GM12878 (cell line): Measurements from ENCODE around the gene C1orf198. TPM values are rescaled to one million over a fixed set of nuclear protein-coding genes. Genes with fewer than 3 reads are reported as not detected.

Source experiments
- ATAC-seq: fragments of 200-7000 bp; cut with Tn5 transposase; 3 replicates; pipeline ENCODE4 v1.9.1; 2020; ENCODE audit warnings: mild to moderate bottlenecking, moderate library complexity
- BruUV-seq: library from RNA; stranded (reverse); fragments of 400-500 nt; replicated peaks from 2 replicates; lab custom pipeline; 2021; lab: Mats Ljungman, UMichigan
- CTCF ChIA-PET: fragments of 300-600 bp; sonication (Branson Sonifier 250); formaldehyde crosslinking; extraction: SDS; loops from one replicate; lab custom pipeline; 2021; ENCODE audit warnings: inconsistent platforms; lab: Yijun Ruan, JAX
- POLR2A ChIA-PET: fragments of 350-600 bp; formaldehyde crosslinking; extraction: SDS; loops from one replicate; lab custom pipeline; 2021; ENCODE audit warnings: inconsistent platforms; lab: Charles Lee
- RAD21 ChIA-PET: fragments of 300-600 bp; sonication (Branson Sonifier 250); formaldehyde crosslinking; loops from one replicate; lab custom pipeline; 2023; ENCODE audit warnings: antibody characterized with exemption; ENCODE audit not compliant: unreplicated experiment; lab: Charles Lee
- SMC1A ChIA-PET: fragments of 300-600 bp; sonication (Branson Sonifier 250); formaldehyde crosslinking; loops from one replicate; lab custom pipeline; 2023; ENCODE audit not compliant: unreplicated experiment, uncharacterized antibody; lab: Charles Lee
- DNase-seq: peaks from one replicate; pipeline ENCODE4 v3.0.0-alpha.2; 2011; ENCODE audit warnings: low read depth, low spot score
- FAIRE-seq: peaks from 3 replicates; lab custom pipeline; 2011; peaks lifted over from hg19 to GRCh38; lab: Jason Lieb, UNC
- H2AFZ ChIP-seq: 2 replicates; pipeline ENCODE4 v1.6.0; 2011; ENCODE audit warnings: low read depth, low read length, control low read depth; ENCODE audit not compliant: control insufficient read depth
- H3K27ac ChIP-seq: 2 replicates; pipeline ENCODE4 v1.5.1; 2011; ENCODE audit warnings: control low read depth; ENCODE audit not compliant: control insufficient read depth, insufficient read depth
- H3K27me3 ChIP-seq, 2 experiments: replicated peaks in 1 of 2; 2 replicates each; pipeline versions ENCODE4 v1.6.0 to v1.6.1; 2011; ENCODE audit warnings: low read length in 1 of 2; ENCODE audit not compliant: control insufficient read depth in 2 of 2, insufficient read depth in 2 of 2
- H3K36me3 ChIP-seq, 2 experiments: 2 replicates each; pipeline ENCODE4 v1.5.1; 2011; ENCODE audit warnings: low read length in 1 of 2; ENCODE audit not compliant: control insufficient read depth in 2 of 2, insufficient read depth in 2 of 2
- H3K4me1 ChIP-seq: 2 replicates; pipeline ENCODE4 v1.6.1; 2011; ENCODE audit warnings: mild to moderate bottlenecking, low read length, moderate library complexity, mixed read lengths; ENCODE audit not compliant: control insufficient read depth, insufficient read depth
- H3K4me2 ChIP-seq: 2 replicates; pipeline ENCODE4 v1.6.0; 2011; ENCODE audit warnings: control low read depth; ENCODE audit not compliant: control insufficient read depth, insufficient read depth
- H3K4me3 ChIP-seq: fragments of 200-600 bp; sonication (generic); 2 replicates; pipeline ENCODE4 v1.5.1; 2016
- H3K79me2 ChIP-seq: 2 replicates; pipeline ENCODE4 v1.6.0; 2011; ENCODE audit warnings: low read length; ENCODE audit not compliant: control insufficient read depth, insufficient read depth
- H3K9ac ChIP-seq: 2 replicates; pipeline ENCODE4 v1.8.0; 2011; ENCODE audit warnings: low read length, control low read depth, mixed read lengths; ENCODE audit not compliant: control insufficient read depth, insufficient read depth
- H3K9me3 ChIP-seq: replicated peaks from 3 replicates; pipeline ENCODE4 v1.5.1; 2011; ENCODE audit warnings: mild to moderate bottlenecking, low read length; ENCODE audit not compliant: control insufficient read depth, insufficient read depth
- H4K20me1 ChIP-seq: 2 replicates; pipeline ENCODE4 v1.6.0; 2011; ENCODE audit not compliant: control insufficient read depth, insufficient read depth
- EED ChIP-seq: sonication (generic); IDR thresholded peaks from 2 replicates; pipeline ENCODE4 v1.6.1; 2016; ENCODE audit warnings: antibody characterized with exemption, low read depth
- ESRRA ChIP-seq: IDR thresholded peaks from 2 replicates; pipeline ENCODE4 v1.6.1; 2012; ENCODE audit warnings: mild to moderate bottlenecking, low read length, improper control_type of control experiment
- RFX5 ChIP-seq: IDR thresholded peaks from 2 replicates; pipeline ENCODE4 v1.6.1; 2011; ENCODE audit warnings: low read depth, low read length, improper control_type of control experiment
- WGBS: methylation state at CpG from one replicate; pipeline ENCODE4 v1.1.6; 2016; ENCODE audit warnings: low lambda C conversion rate; ENCODE audit not compliant: insufficient replicate concordance, insufficient coverage; ENCODE audit errors: missing lambda C conversion rate; 5-methylcytosine and 5-hydroxymethylcytosine counted together
- in situ Hi-C: fragments of 300-500 bp; cut with MboI; formaldehyde crosslinking; loops from 9 replicates; pipeline ENCODE4 v1.14.3; 2018; ENCODE audit warnings: mixed read lengths
- intact Hi-C: fragments of 100-400 bp; cut with micrococcal nuclease; formaldehyde crosslinking; loops from one replicate; pipeline ENCODE4 v1.14.2; 2022; ENCODE audit not compliant: unreplicated experiment
- polyA plus RNA-seq, 11 experiments: library from polyadenylated mRNA; depleted of rRNA in 4 of 11; unstranded in 6 of 11; stranded (reverse) in 5 of 11; fragments of >200 nt; fragmentation: Nextera tagmentation in 4 of 11; fragmentation: Illumina TruSeq in 1 of 11; extraction: Ambion mirVana in 4 of 11; extraction: Trizol in 1 of 11; gene quantifications; 1 replicate in 1 of 11; 2 replicates in 10 of 11; pipeline versions ENCODE4 v1.2.1 to v1.2.3, GENCODE V29; 2011 to 2016; ENCODE audit warnings: inconsistent platforms in 2 of 11, missing spikeins in 2 of 11, low read depth in 1 of 11
- total RNA-seq, 4 experiments: library from RNA; depleted of rRNA in 3 of 4; stranded (reverse); fragments of >200 nt in 3 of 4; fragmentation: Illumina TruSeq in 1 of 4; extraction: Trizol in 1 of 4; gene quantifications; 2 replicates each; pipeline versions ENCODE4 v1.2.1 to v1.2.3, GENCODE V29; 2013 to 2021
- TF ChIP-seq, protein P1 (sequence below): fragments of 450-650 bp; IDR thresholded peaks from 2 replicates; pipeline ENCODE4 v1.6.1; 2018; ENCODE audit warnings: mild to moderate bottlenecking, low read depth, moderate library complexity; ENCODE audit not compliant: partially characterized antibody

Gene C1orf198
- total and polyA plus RNA-seq, 10 of the 15 experiments (the other 5 are each of a cell fraction or from before 2014, with no cell fraction given) = 0.16 to 2.8 (median 1.1) TPM

DNA sequence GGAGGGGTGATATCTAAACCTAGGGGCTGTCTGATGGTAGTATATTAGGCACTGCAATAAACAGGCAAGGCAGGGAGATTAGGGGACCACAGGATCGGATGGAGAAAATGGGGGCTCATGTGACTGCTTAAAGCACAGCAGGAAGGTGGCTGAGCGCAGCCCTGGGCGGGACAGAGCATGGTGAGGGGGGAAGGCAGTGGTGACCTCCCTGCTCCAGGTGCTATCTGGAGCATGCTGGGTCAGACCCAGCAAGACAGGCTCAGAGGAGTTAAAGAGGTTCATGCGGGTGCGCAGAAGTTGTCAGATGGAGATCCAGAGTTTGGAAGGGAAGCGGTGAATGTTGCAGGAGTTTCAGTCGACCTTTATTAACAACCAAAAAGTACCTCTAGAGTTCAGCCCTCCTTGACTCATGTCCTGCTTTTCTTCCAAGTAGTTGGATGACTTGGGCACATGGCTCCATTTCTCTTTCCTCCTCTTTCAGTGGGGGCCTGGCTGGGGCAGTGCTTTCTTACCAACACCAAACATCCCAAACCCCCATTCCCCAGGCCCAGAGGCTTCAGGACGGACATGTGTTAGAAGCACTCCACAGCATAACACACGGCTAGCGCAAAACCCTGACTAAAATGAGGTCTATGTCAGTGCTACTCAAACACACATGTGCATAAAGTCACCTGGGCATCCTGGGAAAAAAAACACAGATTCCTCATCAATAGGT, 79.6 kb downstream of the C1orf198 start:
- Histone ChIP-seq H2AFZ (no peak overlapping the region), H3K9me3 (no peaks in the 10 kb centered on the region), H3K27me3 (no peaks in the 10 kb centered on the region; a peak in 1 of 4 replicates), H3K4me2 (no peak overlapping the region), H3K27ac (no peak overlapping the region), H3K36me3 (no peaks in the 10 kb centered on the region), H3K4me1 (no peaks in the 10 kb centered on the region), H4K20me1 (no peaks in the 10 kb centered on the region), H3K79me2 (no peaks in the 10 kb centered on the region), H3K9ac (no peak overlapping the region), H3K4me3 (no peak overlapping the region)
- TF ChIP-seq RFX5 (no peak), EED (no peak), ESRRA (no peak)
- TF ChIP-seq, protein P1, sequence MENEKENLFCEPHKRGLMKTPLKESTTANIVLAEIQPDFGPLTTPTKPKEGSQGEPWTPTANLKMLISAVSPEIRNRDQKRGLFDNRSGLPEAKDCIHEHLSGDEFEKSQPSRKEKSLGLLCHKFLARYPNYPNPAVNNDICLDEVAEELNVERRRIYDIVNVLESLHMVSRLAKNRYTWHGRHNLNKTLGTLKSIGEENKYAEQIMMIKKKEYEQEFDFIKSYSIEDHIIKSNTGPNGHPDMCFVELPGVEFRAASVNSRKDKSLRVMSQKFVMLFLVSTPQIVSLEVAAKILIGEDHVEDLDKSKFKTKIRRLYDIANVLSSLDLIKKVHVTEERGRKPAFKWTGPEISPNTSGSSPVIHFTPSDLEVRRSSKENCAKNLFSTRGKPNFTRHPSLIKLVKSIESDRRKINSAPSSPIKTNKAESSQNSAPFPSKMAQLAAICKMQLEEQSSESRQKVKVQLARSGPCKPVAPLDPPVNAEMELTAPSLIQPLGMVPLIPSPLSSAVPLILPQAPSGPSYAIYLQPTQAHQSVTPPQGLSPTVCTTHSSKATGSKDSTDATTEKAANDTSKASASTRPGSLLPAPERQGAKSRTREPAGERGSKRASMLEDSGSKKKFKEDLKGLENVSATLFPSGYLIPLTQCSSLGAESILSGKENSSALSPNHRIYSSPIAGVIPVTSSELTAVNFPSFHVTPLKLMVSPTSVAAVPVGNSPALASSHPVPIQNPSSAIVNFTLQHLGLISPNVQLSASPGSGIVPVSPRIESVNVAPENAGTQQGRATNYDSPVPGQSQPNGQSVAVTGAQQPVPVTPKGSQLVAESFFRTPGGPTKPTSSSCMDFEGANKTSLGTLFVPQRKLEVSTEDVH = no peak
- WGBS = 72% methylated on average over 10 of the region's 10 CpGs
- no TSS peak for BruUV-seq
- POLR2A ChIA-PET = no interaction called here
- CTCF ChIA-PET = no interaction called here
- SMC1A ChIA-PET = no interaction called here
- FAIRE-seq (no peak), ATAC-seq (no peak), DNase-seq (no peak)
- in situ Hi-C loops = no loop called here
- RAD21 ChIA-PET = no interaction called here
- intact Hi-C loops = no loop called here
